GM23338 (cell line): ENCODE results near the gene GRK3. TPM values are rescaled to one million over a fixed set of nuclear protein-coding genes. Genes with fewer than 3 reads are reported as not detected.

Source experiments
- ATAC-seq: fragments of 200-7000 bp; cut with Tn5 transposase; 3 replicates; pipeline ENCODE4 v1.9.1; 2020
- DNase-seq: peaks from one replicate; pipeline ENCODE4 v3.0.0-alpha.2; 2015; ENCODE audit warnings: low spot score
- H2AFZ ChIP-seq: fragments of 200-600 bp; sonication (generic); 2 replicates; pipeline ENCODE4 v1.8.0; 2016; ENCODE audit warnings: antibody characterized with exemption, mild to moderate bottlenecking, moderate library complexity
- H3F3A ChIP-seq: fragments of 200-600 bp; sonication (generic); replicated peaks from 2 replicates; pipeline ENCODE4 v1.8.0; 2017; ENCODE audit warnings: antibody characterized with exemption, mixed run types, low read depth
- H3K27ac ChIP-seq: fragments of 200-600 bp; sonication (generic); 2 replicates; pipeline ENCODE4 v1.6.1; 2016; ENCODE audit warnings: low read depth
- H3K27me3 ChIP-seq: fragments of 200-600 bp; sonication (generic); 2 replicates; pipeline ENCODE4 v1.8.0; 2016; ENCODE audit warnings: mild to moderate bottlenecking, mixed run types, moderate library complexity; ENCODE audit not compliant: insufficient read depth
- H3K36me3 ChIP-seq: fragments of 200-600 bp; sonication (generic); 2 replicates; pipeline ENCODE4 v1.8.0; 2016; ENCODE audit warnings: mild to moderate bottlenecking; ENCODE audit not compliant: insufficient read depth
- H3K4me1 ChIP-seq: fragments of 200-600 bp; sonication (generic); 2 replicates; pipeline ENCODE4 v1.8.0; 2016; ENCODE audit warnings: mild to moderate bottlenecking, moderate library complexity; ENCODE audit not compliant: insufficient read depth
- H3K4me2 ChIP-seq: fragments of 200-600 bp; sonication (generic); 2 replicates; pipeline ENCODE4 v1.7.1; 2017; ENCODE audit warnings: mixed run types
- H3K4me3 ChIP-seq: fragments of 200-600 bp; sonication (generic); 2 replicates; pipeline ENCODE4 v1.6.1; 2016; ENCODE audit warnings: mixed run types
- H3K79me2 ChIP-seq: fragments of 200-600 bp; sonication (generic); replicated peaks from 2 replicates; pipeline ENCODE4 v1.8.0; 2017; ENCODE audit warnings: mild to moderate bottlenecking; ENCODE audit not compliant: insufficient read depth
- H3K9me2 ChIP-seq: fragments of 200-600 bp; sonication (generic); 2 replicates; pipeline ENCODE4 v1.8.0; 2017; ENCODE audit not compliant: insufficient read depth
- H4K20me1 ChIP-seq: fragments of 200-600 bp; sonication (generic); replicated peaks from 2 replicates; pipeline ENCODE4 v1.8.0; 2017; ENCODE audit warnings: mild to moderate bottlenecking; ENCODE audit not compliant: insufficient read depth
- H3K27ac Mint-ChIP-seq: 2 replicates; pipeline ENCODE4 v1.8.0; 2020; ENCODE audit warnings: inconsistent platforms, mild to moderate bottlenecking, moderate library complexity, mixed read lengths
- H3K27me3 Mint-ChIP-seq: 3 replicates; pipeline ENCODE4 v1.8.0; 2022; ENCODE audit warnings: low read depth, mild to moderate bottlenecking, moderate library complexity, mixed read lengths, inconsistent platforms; ENCODE audit not compliant: insufficient read depth, poor library complexity
- H3K36me3 Mint-ChIP-seq: 3 replicates; pipeline ENCODE4 v1.8.0; 2021; ENCODE audit warnings: low read depth, mild to moderate bottlenecking, inconsistent platforms, moderate library complexity, mixed read lengths
- H3K4me1 Mint-ChIP-seq: 3 replicates; pipeline ENCODE4 v1.8.0; 2020; ENCODE audit warnings: mild to moderate bottlenecking, inconsistent platforms, mixed read lengths
- H3K4me3 Mint-ChIP-seq: 3 replicates; pipeline ENCODE4 v1.8.0; 2021; ENCODE audit warnings: moderate library complexity, mild to moderate bottlenecking, inconsistent platforms, mixed read lengths
- H3K9me3 Mint-ChIP-seq: 3 replicates; pipeline ENCODE4 v1.8.0; 2020; ENCODE audit warnings: moderate library complexity, mild to moderate bottlenecking, inconsistent platforms, mixed read lengths
- CREB1 ChIP-seq: fragments of 250-450 bp; sonication (Bioruptor Pico); IDR thresholded peaks from 2 replicates; pipeline ENCODE4 v1.5.0; 2020; ENCODE audit warnings: low read depth, mild to moderate bottlenecking, moderate library complexity
- CTCF ChIP-seq, 2 experiments: fragments of 200-600 bp in 1 of 2; sonication (generic) in 1 of 2; conservative IDR thresholded peaks; 2 replicates each; pipeline versions ENCODE4 v1.5.1 to v1.6.1; 2016 to 2017; ENCODE audit warnings: antibody characterized with exemption in 2 of 2, low read depth in 2 of 2, mild to moderate bottlenecking in 2 of 2, moderate library complexity in 1 of 2
- ETS1 ChIP-seq: IDR thresholded peaks from 2 replicates; pipeline ENCODE4 v1.6.1; 2016; ENCODE audit warnings: antibody characterized with exemption
- EZH2 ChIP-seq: fragments of 200-600 bp; sonication (generic); IDR thresholded peaks from one replicate; pipeline ENCODE4 v1.8.0; 2017; ENCODE audit warnings: antibody characterized with exemption, mild to moderate bottlenecking, low read depth; ENCODE audit not compliant: unreplicated experiment
- EZH2phosphoT487 ChIP-seq: fragments of 200-600 bp; sonication (generic); IDR thresholded peaks from one replicate; pipeline ENCODE4 v1.8.1; 2018; ENCODE audit warnings: antibody characterized with exemption; ENCODE audit not compliant: unreplicated experiment
- JUNB ChIP-seq: IDR thresholded peaks from one replicate; pipeline ENCODE4 v1.6.1; 2016; ENCODE audit warnings: antibody characterized with exemption; ENCODE audit not compliant: unreplicated experiment
- NANOG ChIP-seq: IDR thresholded peaks from 2 replicates; pipeline ENCODE4 v1.6.1; 2016; ENCODE audit warnings: antibody characterized with exemption, borderline replicate concordance
- POLR2AphosphoS5 ChIP-seq: IDR thresholded peaks from 2 replicates; pipeline ENCODE4 v1.6.1; 2016; ENCODE audit warnings: antibody characterized with exemption, low read depth
- REST ChIP-seq: IDR thresholded peaks from one replicate; pipeline ENCODE4 v1.6.1; 2018; ENCODE audit warnings: antibody characterized with exemption; ENCODE audit not compliant: unreplicated experiment
- STAT1 ChIP-seq: IDR thresholded peaks from one replicate; pipeline ENCODE4 v1.6.1; 2016; ENCODE audit warnings: antibody characterized with exemption; ENCODE audit not compliant: unreplicated experiment
- ZNF114 ChIP-seq: fragments of 250-450 bp; sonication (Bioruptor Pico); IDR thresholded peaks from 2 replicates; pipeline ENCODE4 v1.5.0; 2020; ENCODE audit warnings: mild to moderate bottlenecking, moderate library complexity
- ZNF331 ChIP-seq: fragments of 250-450 bp; sonication (Bioruptor Pico); IDR thresholded peaks from 2 replicates; pipeline ENCODE4 v1.5.0; 2020; ENCODE audit warnings: low read depth, mild to moderate bottlenecking, moderate library complexity
- polyA plus RNA-seq: library from polyadenylated mRNA; unstranded; fragments of >200 nt; fragmentation: Nextera tagmentation; extraction: Ambion mirVana; gene quantifications from 2 replicates; pipeline ENCODE4 v1.2.1, GENCODE V29; 2016
- total RNA-seq: library from RNA; depleted of rRNA; stranded (reverse); fragments of >200 nt; shearing (Covaris generic); gene quantifications from 2 replicates; pipeline ENCODE4 v1.2.3, GENCODE V29; 2014

GRK3 gene
- total and polyA plus RNA-seq, 2 experiments from 2014 or later, result 6.0 to 25.3 TPM

GRCh38 chr22:25650833-25651232 is 86.4 kb downstream of the GRK3 start (continued):
- TF ChIP-seq CTCF (conservative IDR thresholded peaks at IDR 0.05; ENCODE audit: low read depth in 2 of 2), result no peak
- no peak for TF ChIP-seq ZNF114
- TF ChIP-seq EZH2, result no peak
- no peak for TF ChIP-seq ETS1
- TF ChIP-seq STAT1, result no peak
- TF ChIP-seq REST, result no peak
- no peak for TF ChIP-seq JUNB

GRCh38 chr22:25651332-25652085 is 87.0 kb downstream of the GRK3 start:
- no peak for ATAC-seq
- no peak overlapping the region for H3K27ac ChIP-seq
- H3K27me3 Mint-ChIP-seq, result no peaks in the 10 kb centered on the region
- H4K20me1 ChIP-seq, result peaks cover 2% of the 10 kb centered on the region; the same call in 1 of the 2 replicates
- H3K9me2 ChIP-seq, result no peaks in the 10 kb centered on the region
- 0 out of 2 replicates have a peak, but pooled peaks cover 2% of the 10 kb centered on the region for H3K79me2 ChIP-seq
- no peak overlapping the region for H3K4me3 ChIP-seq
- no peak overlapping the region for H3K4me3 Mint-ChIP-seq
- H3K27me3 ChIP-seq, result no peaks in the 10 kb centered on the region
- H3K4me2 ChIP-seq, result no peak overlapping the region
- H3K36me3 ChIP-seq, result no peaks in the 10 kb centered on the region
- no peaks in the 10 kb centered on the region for H3K9me3 Mint-ChIP-seq
- DNase-seq, result no peak
- no peaks in the 10 kb centered on the region; the same call in 2 of the 3 replicates for H3K4me1 Mint-ChIP-seq
- H3K4me1 ChIP-seq, result no peaks in the 10 kb centered on the region
- no peak overlapping the region for H3K27ac Mint-ChIP-seq
- no peak overlapping the region for H2AFZ ChIP-seq
- H3F3A ChIP-seq, result no peaks in the 10 kb centered on the region
- H3K36me3 Mint-ChIP-seq, result no peaks in the 10 kb centered on the region
- no peak for TF ChIP-seq REST
- TF ChIP-seq JUNB, result no peak
- TF ChIP-seq EZH2phosphoT487, result no peak
- no peak for TF ChIP-seq ETS1
- no peak for TF ChIP-seq CREB1 (CRISPR knock-in tag)
- TF ChIP-seq EZH2, result no peak
- TF ChIP-seq POLR2AphosphoS5, result no peak
- no peak for TF ChIP-seq ZNF114
- no peak for TF ChIP-seq ZNF331 (CRISPR knock-in tag)
- no peak for TF ChIP-seq NANOG
